Measurements from ENCODE around the gene KCNJ9. TPM values are rescaled to one million over a fixed set of nuclear protein-coding genes. Genes with fewer than 3 reads are reported as not detected.

Gene KCNJ9
- total and polyA plus RNA-seq, 2 experiments from 2014 or later = 0.24 to 0.34 TPM

GRCh38 chr1:160082487-160082886 lies 1.1 kb downstream of the KCNJ9 start:
- H3K27me3 Mint-ChIP-seq (ENCODE audit: insufficient read depth, low read depth, poor library complexity) = peaks cover 41% of the 10 kb centered on the region

More at GRCh38 chr1:160082487-160082886, 1.1 kb downstream of the KCNJ9 start:
- no peaks in the 10 kb centered on the region; the same call in 2 of the 3 replicates for H3K9me3 Mint-ChIP-seq
- TF ChIP-seq ZNF114 (CRISPR knock-in tag; IDR thresholded peaks at IDR 0.05) = no peak
- no peak for TF ChIP-seq JUNB (IDR thresholded peaks at IDR 0.05; ENCODE audit: unreplicated experiment)
- no peak for TF ChIP-seq ZNF462 (CRISPR knock-in tag; IDR thresholded peaks at IDR 0.05)
- no peak for TF ChIP-seq ZNF331 (CRISPR knock-in tag; IDR thresholded peaks at IDR 0.05; ENCODE audit: low read depth)
- H4K20me1 ChIP-seq (replicated peaks; ENCODE audit: insufficient read depth) = no peaks in the 10 kb centered on the region; the same call in 1 of the 2 replicates
- ATAC-seq (no peak), DNase-seq (ENCODE audit: low spot score) (no peak)
- H3K4me3 Mint-ChIP-seq = no peak overlapping the region
- H3K27me3 ChIP-seq (ENCODE audit: insufficient read depth) = peaks cover 55% of the 10 kb centered on the region
- H2AFZ ChIP-seq = no peak overlapping the region
- no peaks in the 10 kb centered on the region for H3K4me1 ChIP-seq (ENCODE audit: insufficient read depth)
- peaks cover 5% of the 10 kb centered on the region for H3F3A ChIP-seq (replicated peaks; ENCODE audit: low read depth)
- no peaks in the 10 kb centered on the region for H3K36me3 ChIP-seq (ENCODE audit: insufficient read depth)
- no peak overlapping the region for H3K4me2 ChIP-seq
- no peaks in the 10 kb centered on the region for H3K79me2 ChIP-seq (replicated peaks; ENCODE audit: insufficient read depth)
- no peak overlapping the region for H3K4me3 ChIP-seq
- H3K9me2 ChIP-seq (ENCODE audit: insufficient read depth) = no peaks in the 10 kb centered on the region
- H3K27ac ChIP-seq (ENCODE audit: low read depth) = no peak overlapping the region
- peaks cover 12% of the 10 kb centered on the region for H3K36me3 Mint-ChIP-seq (ENCODE audit: low read depth)
- peaks cover 17% of the 10 kb centered on the region for H3K4me1 Mint-ChIP-seq
- H3K27ac Mint-ChIP-seq = no peak overlapping the region
